ENCODE data around the gene COMMD3. TPM values are rescaled to one million over a fixed set of nuclear protein-coding genes. Genes with fewer than 3 reads are reported as not detected.

Gene COMMD3
- total RNA-seq, 2 donors from 2014 or later: 10.4 to 14.9 TPM

DNA sequence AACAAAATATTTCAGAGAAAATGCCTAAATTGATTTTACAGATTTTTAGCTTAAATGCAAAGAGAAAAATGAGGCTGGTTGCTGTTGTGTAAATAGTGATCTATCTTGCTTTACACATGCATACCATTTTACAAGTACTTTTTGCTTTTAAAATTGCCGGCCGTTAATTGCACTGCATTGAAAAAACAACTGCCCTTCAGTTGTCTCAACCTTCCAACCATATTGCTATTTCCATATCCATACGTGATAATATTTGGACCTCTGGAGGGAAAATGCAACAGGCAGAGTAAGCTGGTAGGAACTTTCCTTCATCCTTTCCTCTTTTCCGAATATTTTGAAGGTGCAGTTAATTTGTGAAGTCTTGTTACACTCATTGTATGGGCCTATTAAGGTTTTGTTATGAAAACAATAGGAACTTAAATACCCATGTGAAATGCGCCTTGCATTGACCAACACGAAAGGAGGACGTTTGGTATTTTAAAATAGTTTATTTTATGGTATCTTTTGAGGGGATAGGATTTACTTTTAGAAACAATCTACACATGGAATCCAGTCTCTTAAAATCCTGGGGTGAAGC is 16.0 kb downstream of the COMMD3 start:
- Mint-ChIP-seq H3K36me3 (ENCODE audit: low read depth) (peaks cover 14% of the 10 kb centered on the region), H3K27ac (no peak overlapping the region), H3K4me3 (no peak overlapping the region), H3K9me3 (peaks cover 2% of the 10 kb centered on the region), H3K4me1 (peaks cover 7% of the 10 kb centered on the region), H3K27me3 (ENCODE audit: insufficient read depth) (peaks cover 86% of the 10 kb centered on the region)
- Histone ChIP-seq H3K27me3 (ENCODE audit: control insufficient read depth, insufficient read depth, low read length, poor library complexity, severe bottlenecking) (peaks cover 79% of the 10 kb centered on the region), H3K4me3 (ENCODE audit: low read length) (no peak overlapping the region), H3K4me1 (ENCODE audit: control insufficient read depth, insufficient read depth, low read length) (no peaks in the 10 kb centered on the region), H3K36me3 (ENCODE audit: control insufficient read depth, insufficient read depth, low read length) (peaks cover 25% of the 10 kb centered on the region), H3K9me3 (ENCODE audit: control insufficient read depth, low read length) (peaks cover 11% of the 10 kb centered on the region), H3K9ac (ENCODE audit: extremely low read depth, low read length, poor library complexity, severe bottlenecking) (no peak overlapping the region), H3K27ac (ENCODE audit: low read depth, low read length) (no peak overlapping the region)
- WGBS, 2 experiments (ENCODE audit: insufficient coverage in 1 of 2, insufficient read length in 1 of 2): 22% methylated on average over 7 of the region's 7 CpGs; no CpG with 5 or more reads in 1 of the 2 experiments
- TF ChIP-seq, protein P1, sequence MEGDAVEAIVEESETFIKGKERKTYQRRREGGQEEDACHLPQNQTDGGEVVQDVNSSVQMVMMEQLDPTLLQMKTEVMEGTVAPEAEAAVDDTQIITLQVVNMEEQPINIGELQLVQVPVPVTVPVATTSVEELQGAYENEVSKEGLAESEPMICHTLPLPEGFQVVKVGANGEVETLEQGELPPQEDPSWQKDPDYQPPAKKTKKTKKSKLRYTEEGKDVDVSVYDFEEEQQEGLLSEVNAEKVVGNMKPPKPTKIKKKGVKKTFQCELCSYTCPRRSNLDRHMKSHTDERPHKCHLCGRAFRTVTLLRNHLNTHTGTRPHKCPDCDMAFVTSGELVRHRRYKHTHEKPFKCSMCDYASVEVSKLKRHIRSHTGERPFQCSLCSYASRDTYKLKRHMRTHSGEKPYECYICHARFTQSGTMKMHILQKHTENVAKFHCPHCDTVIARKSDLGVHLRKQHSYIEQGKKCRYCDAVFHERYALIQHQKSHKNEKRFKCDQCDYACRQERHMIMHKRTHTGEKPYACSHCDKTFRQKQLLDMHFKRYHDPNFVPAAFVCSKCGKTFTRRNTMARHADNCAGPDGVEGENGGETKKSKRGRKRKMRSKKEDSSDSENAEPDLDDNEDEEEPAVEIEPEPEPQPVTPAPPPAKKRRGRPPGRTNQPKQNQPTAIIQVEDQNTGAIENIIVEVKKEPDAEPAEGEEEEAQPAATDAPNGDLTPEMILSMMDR (conservative IDR thresholded peaks at IDR 0.05): no peak
- DNase-seq: no peak

DNA sequence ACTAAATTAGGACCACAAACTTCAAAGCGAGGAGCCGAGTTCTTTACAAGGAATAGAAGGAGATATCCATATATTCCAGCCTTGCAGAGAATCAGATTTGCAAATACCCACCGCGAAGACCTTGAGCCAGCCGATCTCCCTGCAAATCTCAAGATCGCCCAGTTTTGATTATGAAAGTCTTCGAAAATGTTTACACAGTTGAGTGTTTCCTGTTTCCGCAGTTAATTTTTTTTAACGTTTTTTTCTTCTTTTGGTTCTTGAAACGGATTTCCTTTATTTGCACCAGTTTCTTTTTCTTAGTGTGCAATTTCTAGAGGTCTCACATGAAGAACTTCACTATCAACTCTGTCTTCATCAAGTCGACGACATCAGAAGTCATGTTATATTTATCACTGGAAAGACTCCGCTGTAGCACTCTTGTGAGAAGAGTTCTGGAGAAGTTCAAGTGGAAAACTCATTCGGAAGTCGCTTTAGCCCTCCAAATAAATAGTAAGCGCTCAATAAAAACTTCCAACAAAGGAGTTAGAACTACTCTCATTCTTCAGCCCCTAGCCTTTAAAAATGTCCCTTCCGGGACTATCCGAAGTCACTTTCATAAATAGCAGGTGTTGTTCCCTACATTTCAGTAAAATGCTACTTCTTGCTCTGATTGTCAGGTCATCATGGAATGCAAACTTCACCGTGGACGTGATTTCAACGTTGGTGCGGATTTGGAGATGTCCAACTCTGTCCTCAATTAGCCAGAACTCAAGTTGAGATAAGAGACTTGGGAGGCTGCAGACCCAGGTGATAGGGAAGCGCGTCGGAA is 17.2 kb downstream of the COMMD3 start:
- peaks cover 7% of the 10 kb centered on the region for H3K4me1 Mint-ChIP-seq
- no peak for DNase-seq
- peaks cover 18% of the 10 kb centered on the region for H3K36me3 ChIP-seq (ENCODE audit: control insufficient read depth, insufficient read depth, low read length)
- peak overlapping the region; percentile 60 for H3K4me3 ChIP-seq (ENCODE audit: low read length)
- H3K27ac ChIP-seq (ENCODE audit: low read depth, low read length): no peak overlapping the region
- H3K27me3 Mint-ChIP-seq (ENCODE audit: insufficient read depth): peaks cover 91% of the 10 kb centered on the region
- peaks cover 11% of the 10 kb centered on the region for H3K9me3 ChIP-seq (ENCODE audit: control insufficient read depth, low read length)
- H3K4me3 Mint-ChIP-seq: peak overlapping the region; percentile 29
- 11 to 13% methylated on average over 25 of the region's 25 CpGs for WGBS, 2 experiments (ENCODE audit: insufficient coverage in 1 of 2, insufficient read length in 1 of 2)
- H3K27me3 ChIP-seq (ENCODE audit: control insufficient read depth, insufficient read depth, low read length, poor library complexity, severe bottlenecking): peaks cover 90% of the 10 kb centered on the region
- H3K4me1 ChIP-seq (ENCODE audit: control insufficient read depth, insufficient read depth, low read length): no peaks in the 10 kb centered on the region
- no peak overlapping the region for H3K9ac ChIP-seq (ENCODE audit: extremely low read depth, low read length, poor library complexity, severe bottlenecking)
- H3K9me3 Mint-ChIP-seq: peaks cover 2% of the 10 kb centered on the region
- H3K36me3 Mint-ChIP-seq (ENCODE audit: low read depth): peaks cover 10% of the 10 kb centered on the region
- TF ChIP-seq, protein P1 (conservative IDR thresholded peaks at IDR 0.05): no peak
- H3K27ac Mint-ChIP-seq: no peak overlapping the region

DNA sequence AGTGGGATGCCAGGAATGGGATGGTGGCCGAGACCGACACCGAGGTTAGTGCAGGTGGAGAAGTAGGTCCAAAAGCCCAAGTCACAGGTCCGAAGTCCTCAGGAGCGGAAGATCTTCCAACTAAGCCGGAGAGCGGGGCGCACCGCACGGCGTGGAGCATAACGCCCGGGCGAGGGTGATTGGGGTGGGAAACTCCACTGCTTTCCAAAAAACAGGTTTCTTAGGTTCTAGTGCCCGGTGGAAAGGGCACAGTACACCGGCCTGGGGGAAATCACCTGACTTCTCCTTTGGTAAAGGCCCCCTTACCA is 17.7 kb downstream of the COMMD3 start:
- no peak overlapping the region for H3K9ac ChIP-seq (ENCODE audit: extremely low read depth, low read length, poor library complexity, severe bottlenecking)
- Mint-ChIP-seq H3K27ac (no peak overlapping the region), H3K36me3 (ENCODE audit: low read depth) (peaks cover 10% of the 10 kb centered on the region), H3K4me1 (peaks cover 7% of the 10 kb centered on the region), H3K4me3 (peak overlapping the region; percentile 29), H3K27me3 (ENCODE audit: insufficient read depth) (peaks cover 97% of the 10 kb centered on the region), H3K9me3 (peaks cover 2% of the 10 kb centered on the region)
- no peak for DNase-seq
- peak overlapping the region; percentile 60 for H3K4me3 ChIP-seq (ENCODE audit: low read length)
- 10 to 15% methylated on average over 13 to 16 of the region's 16 CpGs for WGBS, 2 experiments (ENCODE audit: insufficient coverage in 1 of 2, insufficient read length in 1 of 2)
- H3K27me3 ChIP-seq (ENCODE audit: control insufficient read depth, insufficient read depth, low read length, poor library complexity, severe bottlenecking): peaks cover 95% of the 10 kb centered on the region
- H3K36me3 ChIP-seq (ENCODE audit: control insufficient read depth, insufficient read depth, low read length): peaks cover 13% of the 10 kb centered on the region
- TF ChIP-seq, protein P1 (conservative IDR thresholded peaks at IDR 0.05): no peak
- peaks cover 11% of the 10 kb centered on the region for H3K9me3 ChIP-seq (ENCODE audit: control insufficient read depth, low read length)
- no peaks in the 10 kb centered on the region for H3K4me1 ChIP-seq (ENCODE audit: control insufficient read depth, insufficient read depth, low read length)
- H3K27ac ChIP-seq (ENCODE audit: low read depth, low read length): no peak overlapping the region
